NB4 (cell line): ENCODE data around the gene DRG1.

ENCODE experiments used
- DNase-seq: peaks from one replicate; pipeline ENCODE4 v3.0.0; 2010; ENCODE audit warnings: low read depth
- H3K4me3 ChIP-seq: one replicate; pipeline ENCODE4 v1.5.1; 2011; ENCODE audit warnings: mild to moderate bottlenecking, low read depth, low read length, moderate library complexity
- MYC ChIP-seq: IDR thresholded peaks from 2 replicates; pipeline ENCODE4 v1.6.1; 2011; ENCODE audit warnings: low read depth, low read length
- POLR2A ChIP-seq: IDR thresholded peaks from 2 replicates; pipeline ENCODE4 v1.6.1; 2011; ENCODE audit warnings: mild to moderate bottlenecking; ENCODE audit not compliant: insufficient read length; ENCODE audit errors: extremely low read depth
- TF ChIP-seq, protein P1 (sequence below): IDR thresholded peaks from one replicate; pipeline ENCODE4 v1.5.1; 2012; ENCODE audit warnings: low read depth, low read length
- TF ChIP-seq, protein P2 (sequence below): IDR thresholded peaks from 2 replicates; pipeline ENCODE4 v1.6.1; 2011; ENCODE audit warnings: low read depth, low read length

The DRG1 gene, protein sequence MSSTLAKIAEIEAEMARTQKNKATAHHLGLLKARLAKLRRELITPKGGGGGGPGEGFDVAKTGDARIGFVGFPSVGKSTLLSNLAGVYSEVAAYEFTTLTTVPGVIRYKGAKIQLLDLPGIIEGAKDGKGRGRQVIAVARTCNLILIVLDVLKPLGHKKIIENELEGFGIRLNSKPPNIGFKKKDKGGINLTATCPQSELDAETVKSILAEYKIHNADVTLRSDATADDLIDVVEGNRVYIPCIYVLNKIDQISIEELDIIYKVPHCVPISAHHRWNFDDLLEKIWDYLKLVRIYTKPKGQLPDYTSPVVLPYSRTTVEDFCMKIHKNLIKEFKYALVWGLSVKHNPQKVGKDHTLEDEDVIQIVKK

DNA sequence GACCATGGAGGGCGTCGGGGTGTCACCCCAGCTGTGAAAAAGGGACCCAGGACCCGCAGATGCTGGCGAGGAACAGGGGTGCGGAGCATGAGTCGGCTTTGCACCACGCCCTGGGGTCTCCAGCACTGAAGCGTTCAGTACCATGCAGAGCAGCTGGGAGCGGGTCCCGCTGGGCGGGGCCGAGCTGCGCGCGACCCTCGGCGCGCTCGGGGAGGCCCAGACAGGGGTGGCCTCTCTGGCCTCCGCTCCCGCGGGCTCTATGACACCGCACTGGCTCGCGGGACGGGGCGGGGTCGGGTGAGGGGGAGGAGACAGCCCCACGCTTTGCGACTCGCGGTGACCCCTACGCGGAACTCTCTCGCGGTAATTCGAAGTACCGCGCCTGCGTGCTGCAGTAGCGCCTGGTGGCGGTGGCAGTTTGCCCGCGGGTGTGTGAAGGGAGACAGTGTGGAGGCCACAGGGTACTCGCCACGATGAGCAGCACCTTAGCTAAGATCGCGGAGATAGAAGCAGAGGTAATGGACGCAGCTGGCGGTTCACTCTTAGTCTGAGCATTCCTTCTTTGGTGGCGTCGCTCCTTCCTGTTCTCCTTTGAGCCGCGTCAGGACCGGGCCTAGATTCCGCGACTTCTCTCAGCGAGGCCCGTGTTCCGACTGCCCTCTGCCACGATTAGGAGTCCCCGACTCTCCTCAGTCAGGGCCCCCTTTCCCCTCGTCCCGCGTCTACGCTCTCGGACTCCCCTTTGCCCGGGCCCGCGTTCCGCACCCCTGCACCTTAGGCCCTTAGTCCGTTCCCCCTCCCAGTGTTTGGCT, at the start of gene DRG1:
Gene DRG1 (plus strand): TSS at position 394 of the 812 bp plus-strand sequence. CDS start 80 bp downstream, at position 474.
- TF ChIP-seq MYC (peak; percentile 45), POLR2A (peak; percentile 94)
- TF ChIP-seq, protein P1, sequence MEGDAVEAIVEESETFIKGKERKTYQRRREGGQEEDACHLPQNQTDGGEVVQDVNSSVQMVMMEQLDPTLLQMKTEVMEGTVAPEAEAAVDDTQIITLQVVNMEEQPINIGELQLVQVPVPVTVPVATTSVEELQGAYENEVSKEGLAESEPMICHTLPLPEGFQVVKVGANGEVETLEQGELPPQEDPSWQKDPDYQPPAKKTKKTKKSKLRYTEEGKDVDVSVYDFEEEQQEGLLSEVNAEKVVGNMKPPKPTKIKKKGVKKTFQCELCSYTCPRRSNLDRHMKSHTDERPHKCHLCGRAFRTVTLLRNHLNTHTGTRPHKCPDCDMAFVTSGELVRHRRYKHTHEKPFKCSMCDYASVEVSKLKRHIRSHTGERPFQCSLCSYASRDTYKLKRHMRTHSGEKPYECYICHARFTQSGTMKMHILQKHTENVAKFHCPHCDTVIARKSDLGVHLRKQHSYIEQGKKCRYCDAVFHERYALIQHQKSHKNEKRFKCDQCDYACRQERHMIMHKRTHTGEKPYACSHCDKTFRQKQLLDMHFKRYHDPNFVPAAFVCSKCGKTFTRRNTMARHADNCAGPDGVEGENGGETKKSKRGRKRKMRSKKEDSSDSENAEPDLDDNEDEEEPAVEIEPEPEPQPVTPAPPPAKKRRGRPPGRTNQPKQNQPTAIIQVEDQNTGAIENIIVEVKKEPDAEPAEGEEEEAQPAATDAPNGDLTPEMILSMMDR, result no peak
- TF ChIP-seq, protein P2, sequence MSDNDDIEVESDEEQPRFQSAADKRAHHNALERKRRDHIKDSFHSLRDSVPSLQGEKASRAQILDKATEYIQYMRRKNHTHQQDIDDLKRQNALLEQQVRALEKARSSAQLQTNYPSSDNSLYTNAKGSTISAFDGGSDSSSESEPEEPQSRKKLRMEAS, result peak; percentile 21; the same call in 1 of the 2 replicates
- DNase-seq, result peak; percentile 97
- peak within 1 kb of the TSS; percentile 82 for H3K4me3 ChIP-seq

DNA sequence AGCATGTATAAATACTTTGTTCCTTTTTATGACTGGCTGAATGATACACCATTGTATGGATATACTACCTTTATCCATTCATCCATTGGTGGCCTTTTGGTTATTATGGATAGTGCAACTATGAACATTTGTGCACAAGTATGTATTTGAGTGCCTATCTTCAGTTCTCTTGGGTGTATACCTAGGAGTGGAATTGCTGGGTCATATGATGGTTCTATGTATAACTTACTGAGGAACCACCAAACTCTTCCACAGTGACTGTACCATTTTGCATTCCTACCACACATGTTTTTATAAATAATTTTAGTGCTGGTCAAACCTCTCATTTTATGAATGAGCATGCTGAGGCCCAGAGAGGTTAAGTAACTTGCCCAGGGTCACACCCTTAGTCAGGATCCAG, 49.4 kb upstream of the DRG1 start:
- no peak overlapping the region for H3K4me3 ChIP-seq
- no peak for DNase-seq
- TF ChIP-seq POLR2A (no peak), MYC (no peak)
- TF ChIP-seq, protein P1, result no peak
- TF ChIP-seq, protein P2, result no peak

DNA sequence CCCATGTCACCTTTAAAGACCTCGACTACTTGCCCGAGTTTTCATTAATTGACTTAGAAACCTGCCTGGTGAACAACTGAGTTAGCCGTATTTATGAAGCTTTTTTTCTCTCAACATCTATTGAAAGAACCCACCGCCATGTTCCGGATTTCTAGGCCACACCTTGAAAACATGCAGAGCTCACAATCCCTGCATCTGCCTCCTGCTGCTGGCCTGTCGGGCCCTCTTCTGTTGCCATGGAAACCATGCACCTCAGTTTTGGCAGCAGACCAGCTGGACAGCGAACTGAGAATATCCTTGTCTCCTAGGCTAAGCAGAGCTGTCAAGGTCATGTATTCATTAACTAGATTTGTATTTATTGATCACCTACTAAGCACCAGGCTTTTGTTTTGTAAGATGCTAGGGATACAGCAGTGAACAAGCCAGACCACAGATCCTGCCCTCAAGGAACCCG, 49.0 kb upstream of the DRG1 start:
- no peak overlapping the region for H3K4me3 ChIP-seq
- no peak for TF ChIP-seq MYC
- TF ChIP-seq, protein P2, result no peak
- TF ChIP-seq POLR2A, result no peak
- TF ChIP-seq, protein P1, result no peak
- DNase-seq, result no peak

DNA sequence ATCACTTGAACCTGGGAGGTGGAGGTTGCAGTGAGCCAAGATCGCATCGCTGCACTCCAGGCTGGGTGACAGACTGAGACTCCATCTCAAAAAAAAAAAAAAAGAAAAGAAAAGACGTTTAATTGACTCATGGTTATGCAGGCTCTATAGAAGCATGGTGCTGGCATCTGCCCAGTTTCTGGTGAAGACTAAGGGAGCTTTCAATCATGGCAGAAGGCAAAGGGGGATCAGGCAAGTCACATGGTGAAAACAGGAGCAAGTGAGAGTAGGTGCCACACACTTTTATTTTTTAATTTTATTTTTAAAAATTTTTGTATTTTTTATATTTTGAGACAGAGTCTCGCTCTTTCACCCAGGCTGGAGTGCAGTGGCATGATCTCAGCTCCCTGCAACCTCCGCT, 44.9 kb upstream of the DRG1 start:
- DNase-seq, result no peak
- H3K4me3 ChIP-seq, result no peak overlapping the region
- no peak for TF ChIP-seq MYC
- TF ChIP-seq, protein P1, result no peak
- no peak for TF ChIP-seq POLR2A
- TF ChIP-seq, protein P2, result no peak

DNA sequence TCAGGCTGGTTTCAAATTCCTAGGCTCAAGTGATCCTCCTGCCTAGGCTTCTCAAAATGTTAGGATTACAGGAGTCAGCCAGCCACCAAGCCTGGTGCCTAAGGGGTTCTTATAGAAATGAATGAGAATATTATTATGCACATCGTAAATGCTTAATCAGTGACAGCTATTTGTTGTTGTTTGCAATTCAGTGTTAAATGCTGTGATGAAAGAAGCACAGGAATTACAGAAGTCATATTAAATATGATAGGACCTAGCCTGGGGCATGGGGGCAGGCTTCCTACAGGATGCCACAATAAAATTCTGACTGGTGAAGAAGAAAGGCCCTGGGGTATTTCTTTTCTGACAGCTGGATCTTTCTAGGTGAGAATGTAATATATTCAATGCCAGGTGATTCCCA, 39.4 kb upstream of the DRG1 start:
- no peak overlapping the region for H3K4me3 ChIP-seq
- TF ChIP-seq POLR2A (no peak), MYC (no peak)
- TF ChIP-seq, protein P2, result no peak
- TF ChIP-seq, protein P1, result no peak
- no peak for DNase-seq
